GM19035 (cell line): ENCODE results near the gene MMP15.
"Not testable (repeated sequence)": the region's sequence is repeated elsewhere in the genome, so short reads cannot be mapped to it uniquely, and the experiment has no call there.

Source experiments
- ATAC-seq: cut with Tn5 transposase; IDR thresholded peaks from one replicate; pipeline ENCODE4 v1.9.1; 2021; ENCODE audit not compliant: unreplicated experiment

The MMP15 gene

DNA sequence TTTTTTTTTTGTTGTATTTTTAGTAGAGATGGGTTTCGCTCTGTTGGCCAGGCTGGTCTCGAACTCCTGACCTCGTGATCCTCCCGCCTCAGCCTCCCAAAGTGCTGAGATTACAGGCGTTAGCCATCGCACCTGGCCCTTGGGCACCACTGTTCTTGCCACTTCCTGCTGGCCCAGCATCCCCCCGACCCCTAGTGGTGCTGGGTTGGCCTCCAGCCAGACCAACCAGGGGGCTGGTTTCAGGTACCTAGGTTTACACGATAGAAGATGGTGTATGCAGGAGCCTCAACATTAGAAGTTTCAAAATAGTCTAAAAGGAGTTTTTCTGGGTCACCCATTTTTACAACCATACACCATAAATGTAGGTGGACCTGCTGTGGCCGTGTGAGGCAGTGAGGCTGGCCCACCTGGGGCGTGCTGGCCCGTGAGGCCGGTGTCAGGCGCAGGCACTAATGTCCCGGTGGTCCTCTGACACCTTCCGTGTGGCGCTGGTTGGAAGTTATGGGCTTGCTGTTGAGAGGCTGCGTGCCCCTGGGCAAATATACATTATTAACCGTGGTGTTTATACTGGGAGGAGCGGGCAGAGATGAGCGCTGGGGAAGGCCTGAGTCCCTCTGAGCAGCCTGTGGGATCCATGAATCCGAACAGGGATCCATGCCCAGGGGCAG, 60.2 kb downstream of the MMP15 start:
- no peak for ATAC-seq

DNA sequence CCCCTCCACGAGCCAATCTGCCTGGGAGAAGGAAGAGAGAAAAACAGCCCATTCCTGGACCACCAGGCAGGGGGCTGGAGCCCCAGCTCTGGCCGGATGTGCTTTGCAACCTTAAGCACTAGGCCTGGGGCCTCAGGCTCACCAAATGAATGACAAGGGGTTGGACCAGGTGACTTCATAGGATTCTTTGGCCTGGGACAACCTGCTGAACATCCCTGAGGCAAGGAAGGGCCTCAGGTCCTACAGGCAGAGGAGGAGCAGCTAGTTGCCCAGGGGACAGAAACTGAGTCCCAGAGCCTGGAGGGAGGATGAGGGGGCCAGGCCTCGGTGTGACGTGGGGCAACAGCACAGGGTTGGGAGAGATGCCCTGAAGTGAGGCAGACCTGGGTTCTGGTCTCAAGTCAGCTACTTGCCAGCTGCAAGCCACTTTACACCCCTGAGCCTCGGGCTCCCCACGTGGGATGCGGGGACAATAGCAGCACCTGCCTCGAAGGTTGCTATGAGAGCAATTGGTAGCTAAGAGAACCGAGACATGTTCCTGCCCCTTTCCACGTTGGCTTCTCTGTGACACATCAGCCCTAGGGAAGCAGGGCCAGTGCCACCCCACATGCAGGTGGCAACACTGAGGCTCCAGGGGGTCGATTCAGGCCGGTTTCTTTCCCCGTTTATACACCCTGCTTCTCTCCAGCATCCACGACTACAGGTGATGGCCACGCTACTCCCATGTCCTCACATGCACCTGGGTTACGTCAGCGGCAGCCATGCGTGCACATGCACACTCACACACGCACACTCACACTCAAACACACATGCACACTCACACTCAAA, 61.0 kb downstream of the MMP15 start:
- no peak for ATAC-seq

DNA sequence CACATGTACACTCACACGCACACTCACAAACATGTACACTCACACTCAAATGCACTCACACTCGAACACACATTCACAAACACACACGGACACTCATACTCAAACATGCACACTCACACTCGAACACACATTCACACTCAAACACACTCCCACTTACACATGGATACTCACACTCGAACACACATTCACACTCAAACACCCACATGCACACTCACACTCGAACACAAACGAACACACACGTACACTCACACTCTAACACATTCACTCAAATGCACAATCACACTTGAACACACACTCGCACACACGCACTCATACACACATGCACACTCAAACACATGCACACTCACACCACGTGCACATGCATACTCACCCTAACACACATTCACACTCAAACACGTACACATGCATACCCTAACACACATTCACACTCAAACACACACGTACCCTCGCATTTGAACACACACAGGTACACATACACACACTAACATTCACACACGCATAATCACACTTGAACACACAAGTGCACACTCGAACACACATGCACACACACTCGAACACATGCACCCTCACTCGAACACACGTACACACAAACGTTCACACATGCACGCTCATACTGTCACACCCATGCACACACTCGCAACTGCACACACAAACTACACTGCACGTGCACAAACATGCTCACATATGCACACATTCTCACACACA, 61.8 kb downstream of the MMP15 start:
- ATAC-seq, result no peak

DNA sequence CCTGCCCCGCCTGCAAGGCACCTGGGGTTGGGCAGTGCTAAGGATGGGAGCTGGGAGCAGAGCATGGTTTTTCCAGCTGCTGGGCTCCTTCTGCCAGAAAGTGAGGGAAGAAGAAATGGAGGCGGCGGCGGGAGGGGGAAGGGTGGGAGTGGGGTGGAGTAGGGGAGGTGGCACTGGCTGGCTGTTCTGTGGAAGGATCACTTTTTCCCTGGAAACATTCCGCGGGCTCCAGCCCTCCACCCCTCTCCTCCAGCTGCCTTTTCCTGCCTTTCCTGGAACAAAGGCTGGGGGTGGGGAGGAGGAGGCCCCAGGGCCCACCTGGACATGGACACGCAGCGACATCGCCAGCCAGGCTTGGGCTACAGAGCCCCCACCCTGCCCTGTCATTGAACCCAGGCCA, 62.5 kb downstream of the MMP15 start:
- no peak for ATAC-seq

DNA sequence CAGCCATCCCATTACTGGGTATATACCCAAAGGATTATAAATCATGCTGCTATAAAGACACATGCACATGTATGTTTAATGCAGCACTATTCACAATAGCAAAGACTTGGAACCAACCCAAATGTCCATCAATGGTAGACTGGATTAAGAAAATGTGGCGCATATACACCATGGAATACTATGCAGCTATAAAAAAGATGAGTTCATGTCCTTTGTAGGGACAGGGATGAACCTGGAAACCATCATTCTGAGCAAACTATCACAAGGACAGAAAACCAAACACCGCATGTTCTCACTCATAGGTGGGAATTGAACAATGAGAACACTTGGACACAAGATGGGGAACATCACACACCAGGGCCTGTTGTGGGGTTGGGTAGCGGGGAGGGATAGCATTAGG, 64.8 kb downstream of the MMP15 start:
- ATAC-seq, result not testable (repeated sequence)

DNA sequence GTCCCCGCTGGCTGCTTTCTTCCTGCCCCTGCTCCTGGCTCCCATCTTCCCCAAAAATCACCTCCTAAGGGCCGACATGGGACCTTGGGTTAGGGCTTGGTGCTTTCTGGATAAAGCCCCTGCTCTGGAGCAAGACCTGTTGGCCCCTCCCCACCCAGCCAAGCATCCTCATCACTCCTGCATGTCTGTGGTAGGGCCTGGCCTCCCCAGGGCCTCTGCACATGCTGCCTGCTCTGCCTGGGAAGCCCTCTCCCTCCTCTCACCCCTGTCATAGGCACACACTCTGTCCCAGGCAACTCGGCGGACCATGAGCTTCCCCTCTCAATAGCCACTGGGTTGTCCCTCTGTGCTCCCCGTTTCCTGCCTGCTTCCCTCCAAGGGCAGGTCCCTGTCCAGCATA, 68.5 kb downstream of the MMP15 start:
- ATAC-seq, result no peak

DNA sequence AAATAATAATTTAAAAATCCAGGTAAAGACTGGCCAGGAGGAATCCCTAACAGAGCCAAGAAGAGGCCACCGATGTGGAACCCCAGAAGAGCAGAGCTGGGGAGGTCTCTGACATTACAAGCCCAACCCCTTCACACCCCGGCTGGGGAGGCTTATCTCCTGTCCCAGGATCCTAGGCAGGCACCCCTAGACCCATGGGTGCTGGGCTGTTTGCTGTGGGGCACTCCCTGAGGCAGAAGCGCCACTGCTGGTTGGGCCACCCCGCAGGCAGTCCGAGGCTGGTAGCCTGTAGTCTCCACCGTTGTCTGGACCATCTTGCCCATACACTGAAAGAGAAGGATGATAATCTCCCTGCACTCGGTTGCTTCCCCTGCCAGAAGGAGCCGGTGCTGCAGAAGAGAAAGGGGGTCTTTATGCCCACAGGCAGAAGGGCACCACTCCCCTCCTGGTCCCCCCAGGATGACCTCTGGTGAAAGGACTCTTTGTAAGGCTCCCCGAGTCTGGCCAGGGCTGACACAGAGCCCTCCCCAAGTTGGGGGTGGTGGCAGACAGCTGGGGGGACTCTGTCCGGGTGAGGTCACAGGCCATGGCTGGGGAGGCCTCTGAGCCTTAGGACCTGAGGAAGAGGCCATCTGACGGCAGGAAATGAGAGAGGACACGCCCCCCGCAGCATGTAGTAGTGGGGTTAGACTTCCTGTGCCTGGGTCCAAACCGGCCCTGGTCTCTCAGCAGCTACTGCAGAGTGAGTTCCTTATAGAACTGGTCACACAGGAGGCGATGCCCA, 69.4 kb downstream of the MMP15 start:
- ATAC-seq, result no peak

DNA sequence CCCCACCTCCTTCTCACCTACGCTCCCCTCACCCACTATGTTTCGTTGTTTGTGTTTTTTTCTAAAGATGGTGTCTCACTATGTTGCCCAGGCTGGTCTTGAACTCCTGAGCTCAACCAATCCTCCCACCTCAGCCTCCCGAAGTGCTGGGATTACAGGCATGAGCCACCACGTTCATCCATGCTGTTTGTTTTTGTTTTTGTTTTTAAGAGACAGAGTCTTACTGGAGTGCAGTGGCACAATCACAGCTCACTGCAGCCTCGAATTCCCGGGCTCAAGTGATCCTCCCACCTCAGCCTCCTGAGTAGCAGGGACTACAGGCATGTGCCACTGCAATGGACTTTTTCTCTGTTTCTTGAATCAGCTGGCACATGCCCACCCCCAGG, 70.0 kb downstream of the MMP15 start:
- not testable (repeated sequence) for ATAC-seq

DNA sequence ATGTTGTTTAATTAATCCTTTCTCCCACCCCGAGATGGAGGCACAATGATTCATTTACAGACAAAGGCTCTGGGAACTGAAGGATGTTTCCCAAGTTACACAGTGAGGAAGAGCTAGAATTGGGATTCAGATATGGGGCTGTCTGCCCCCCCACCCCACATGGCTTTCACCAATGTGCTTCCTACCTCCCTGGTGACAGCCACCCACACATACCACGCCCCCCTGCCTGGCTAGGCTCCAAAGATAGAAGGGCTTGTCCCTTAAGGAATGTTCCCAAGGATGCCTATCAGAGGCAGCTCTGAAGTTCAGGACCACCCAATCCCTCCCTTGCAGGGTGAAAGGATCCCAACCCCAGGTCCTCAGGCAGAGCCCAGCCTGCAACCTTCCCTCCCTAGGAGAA, 70.7 kb downstream of the MMP15 start:
- ATAC-seq, result no peak
